Spleen (tissue), 11 donors: ENCODE data around the gene HEG1. TPM values are rescaled to one million over a fixed set of nuclear protein-coding genes. Genes with fewer than 3 reads are reported as not detected.

Experiments used
- DNase-seq: peaks from one replicate; pipeline ENCODE4 v3.0.0-alpha.2; 2020
- H3K27ac ChIP-seq, 8 donors: fragments of 200-600 bp; sonication (generic) in 7 of 8; 1 replicate in 4 of 8; 2 replicates in 4 of 8; pipeline versions ENCODE4 v1.5.0 to v1.8.0; 2016 to 2021; ENCODE audit warnings: inconsistent platforms in 4 of 8, mild to moderate bottlenecking in 4 of 8, moderate library complexity in 1 of 8
- H3K27me3 ChIP-seq, 7 donors: fragments of 200-600 bp; sonication (generic) in 6 of 7; replicated peaks in 1 of 7; 1 replicate in 4 of 7; 2 replicates in 3 of 7; pipeline versions ENCODE4 v1.5.0 to v1.8.0; 2016 to 2021; ENCODE audit warnings: inconsistent platforms in 3 of 7, mild to moderate bottlenecking in 1 of 7
- H3K36me3 ChIP-seq, 6 donors: fragments of 200-600 bp; sonication (generic) in 5 of 6; 1 replicate in 4 of 6; 2 replicates in 2 of 6; pipeline versions ENCODE4 v1.5.0 to v1.8.0; 2016 to 2021; ENCODE audit warnings: inconsistent platforms in 2 of 6
- H3K4me1 ChIP-seq, 6 donors: fragments of 200-600 bp; sonication (generic) in 5 of 6; 1 replicate in 3 of 6; 2 replicates in 3 of 6; pipeline versions ENCODE4 v1.5.0 to v1.8.0; 2016 to 2021; ENCODE audit warnings: inconsistent platforms in 3 of 6
- H3K4me3 ChIP-seq, 8 donors: fragments of 200-600 bp; sonication (generic) in 7 of 8; 1 replicate in 4 of 8; 2 replicates in 4 of 8; pipeline versions ENCODE4 v1.5.0 to v1.8.0; 2016 to 2021; ENCODE audit warnings: inconsistent platforms in 4 of 8, mild to moderate bottlenecking in 4 of 8, moderate library complexity in 2 of 8
- H3K9me3 ChIP-seq, 8 donors: fragments of 200-600 bp; sonication (generic) in 7 of 8; 1 replicate in 4 of 8; 2 replicates in 4 of 8; pipeline versions ENCODE4 v1.5.0 to v1.8.0; 2016 to 2021; ENCODE audit warnings: inconsistent platforms in 4 of 8
- CTCF ChIP-seq, 11 experiments: fragments of 200-600 bp in 7 of 11; fragments of 450-650 bp in 4 of 11; sonication (generic) in 4 of 11; IDR thresholded peaks in 8 of 11; conservative IDR thresholded peaks in 3 of 11; 1 replicate in 7 of 11; 2 replicates in 4 of 11; pipeline versions ENCODE4 v1.4.0 to v1.8.0; 2016 to 2021; ENCODE audit warnings: antibody characterized with exemption in 11 of 11, inconsistent platforms in 4 of 11, mild to moderate bottlenecking in 1 of 11
- POLR2A ChIP-seq, 3 donors: fragments of 450-650 bp; IDR thresholded peaks; one replicate each; pipeline ENCODE4 v1.5.1; 2017; ENCODE audit warnings: antibody characterized with exemption in 3 of 3, mild to moderate bottlenecking in 1 of 3
- POLR2AphosphoS5 ChIP-seq, 3 donors: sonication (generic); formaldehyde crosslinking; IDR thresholded peaks; one replicate each; pipeline ENCODE4 v1.5.1; 2017; ENCODE audit warnings: antibody characterized with exemption in 3 of 3
- WGBS, 5 donors: extraction: QIAGEN DNeasy Blood & Tissue Kit in 3 of 5; methylation state at CpG; one replicate each; pipeline versions ENCODE4 v1.1.5 to v1.1.7; 2013 to 2018; 5-methylcytosine and 5-hydroxymethylcytosine counted together
- intact Hi-C: fragments of 100-400 bp; cut with DNase I; formaldehyde crosslinking; loops from one replicate; pipeline ENCODE4 v1.15.0; 2023; ENCODE audit warnings: low total_unique reads
- polyA plus RNA-seq, 3 donors: library from polyadenylated mRNA; stranded (reverse); fragments of 200-250 nt; gene quantifications; one replicate each; pipeline ENCODE4 v1.2.1, GENCODE V29; 2013
- total RNA-seq, 7 donors: library from RNA; depleted of rRNA in 3 of 7; stranded (reverse); fragments of >200 nt in 3 of 7; fragmentation: NEBNext Ultra II Directional in 4 of 7; extraction: Animal tissue kit (Norgen Biotek cat#: 25700) in 4 of 7; gene quantifications; one replicate each; pipeline versions ENCODE4 v1.1.0 to v1.2.1, GENCODE V29; 2016 to 2021
- donor health status: healthy with polysubstance abuse.
- donor health status: DM: no; HTN: no; CAD: no; lungs with moderate emphysema.
- donor health status: DM: no; HTN: no; CAD: no.
- donor health status: Bipolar disorder and iron deficiency.
- donor health status: healthy.
- donor health status: DM: no; HTN: no; CAD: no.
- donor health status: DM: yes; HTN: yes; CAD: no.

HEG1 gene
- total and polyA plus RNA-seq, 10 donors = 3.1 to 87.9 (median 64.7) TPM

GRCh38 chr3:125067225-125067624 is 11.4 kb upstream of the HEG1 start:
- Histone ChIP-seq H3K27ac (no peak overlapping the region), H3K27me3 (no peaks in the 10 kb centered on the region), H3K9me3 (no peaks in the 10 kb centered on the region), H3K4me3 (no peak overlapping the region), H3K4me1 (peaks cover 0 to 16% (median 7%) of the 10 kb centered on the region in 6 donors), H3K36me3 (no peaks in the 10 kb centered on the region)
- no peak for DNase-seq
- no peak for TF ChIP-seq POLR2AphosphoS5 (IDR thresholded peaks at IDR 0.05)
- intact Hi-C loops = no loop called here
- WGBS, 5 donors = 81 to 95% (median 90%) methylated on average over 3 of the region's 3 CpGs

GRCh38 chr3:125062904-125063618 is 7.3 kb upstream of the HEG1 start:
- no peaks in the 10 kb centered on the region for H3K36me3 ChIP-seq
- WGBS, 5 donors = 71 to 86% (median 77%) methylated on average over 7 of the region's 7 CpGs
- no peaks in the 10 kb centered on the region for H3K27me3 ChIP-seq
- H3K4me3 ChIP-seq = no peak overlapping the region
- DNase-seq = no peak
- TF ChIP-seq POLR2A (IDR thresholded peaks at IDR 0.05) = no peak
- no peaks in the 10 kb centered on the region for H3K4me1 ChIP-seq
- H3K27ac ChIP-seq = no peak overlapping the region
- intact Hi-C loops = no loop called here
- H3K9me3 ChIP-seq = no peaks in the 10 kb centered on the region

- H3K36me3 ChIP-seq = no peaks in the 10 kb centered on the region
- peaks cover 0 to 2% (median under 1%) of the 10 kb centered on the region in 6 donors for H3K4me1 ChIP-seq
- 88 to 98% (median 93%) methylated on average over 5 of the region's 5 CpGs for WGBS, 5 donors
- no peaks in the 10 kb centered on the region for H3K27me3 ChIP-seq
- TF ChIP-seq POLR2AphosphoS5 (IDR thresholded peaks at IDR 0.05) (no peak), CTCF (IDR thresholded peaks at IDR 0.05 in 8 of 11, conservative IDR thresholded peaks at IDR 0.05 in 3 of 11) (no peak), POLR2A (IDR thresholded peaks at IDR 0.05) (no peak)
- no peaks in the 10 kb centered on the region for H3K9me3 ChIP-seq
- DNase-seq = no peak
- intact Hi-C loops = no loop called here
- H3K27ac ChIP-seq = no peak overlapping the region
- no peak overlapping the region for H3K4me3 ChIP-seq
Observed at GRCh38 chr3:125061646-125062045, 5.8 kb upstream of the HEG1 start.

GRCh38 chr3:125061170-125061569 is 5.4 kb upstream of the HEG1 start:
- DNase-seq = no peak
- H3K27me3 ChIP-seq = no peaks in the 10 kb centered on the region
- WGBS, 5 donors = 73 to 85% (median 76%) methylated on average over 4 of the region's 4 CpGs
- H3K9me3 ChIP-seq = no peaks in the 10 kb centered on the region
- no peak overlapping the region for H3K4me3 ChIP-seq
- TF ChIP-seq POLR2AphosphoS5 (IDR thresholded peaks at IDR 0.05) = peak in 1 of 3 donors; percentile 27
- TF ChIP-seq POLR2A (IDR thresholded peaks at IDR 0.05) = no peak
- H3K4me1 ChIP-seq = peaks cover 0 to 7% (median 6%) of the 10 kb centered on the region in 6 donors
- intact Hi-C loops = no loop called here
- no peak overlapping the region for H3K27ac ChIP-seq
- no peaks in the 10 kb centered on the region for H3K36me3 ChIP-seq

- no peak overlapping the region for H3K27ac ChIP-seq
- TF ChIP-seq POLR2A (IDR thresholded peaks at IDR 0.05) = no peak
- TF ChIP-seq POLR2AphosphoS5 (IDR thresholded peaks at IDR 0.05) = no peak
- TF ChIP-seq CTCF (IDR thresholded peaks at IDR 0.05 in 8 of 11, conservative IDR thresholded peaks at IDR 0.05 in 3 of 11) = no peak
- no peak for DNase-seq
- peaks cover 0 to 4% (median 0%) of the 10 kb centered on the region in 7 donors for H3K27me3 ChIP-seq
- H3K36me3 ChIP-seq = no peaks in the 10 kb centered on the region
- H3K9me3 ChIP-seq = no peaks in the 10 kb centered on the region
- no peak overlapping the region for H3K4me3 ChIP-seq
- 78 to 88% (median 84%) methylated on average over 7 of the region's 7 CpGs for WGBS, 5 donors
- intact Hi-C loops = loop anchor here (10.0 kb wide), 2 partner anchors 55 to 85 kb away; no protein-coding TSS in a partner anchor
- H3K4me1 ChIP-seq = peaks cover 0 to 13% (median 8%) of the 10 kb centered on the region in 6 donors
Observed at GRCh38 chr3:125059488-125060245, 3.9 kb upstream of the HEG1 start.
